Neural progenitor cell (in vitro differentiated cells): ENCODE data around the gene NDUFB7.

Source experiments
- EZH2phosphoT487 ChIP-seq: fragments of 200-600 bp; sonication (generic); IDR thresholded peaks from 2 replicates; pipeline ENCODE4 v1.6.1; 2017; ENCODE audit warnings: antibody characterized with exemption
- TF ChIP-seq, protein P1 (sequence below): fragments of 200-600 bp; sonication (generic); IDR thresholded peaks from 2 replicates; pipeline ENCODE4 v1.5.1; 2017; ENCODE audit warnings: antibody characterized with exemption, mild to moderate bottlenecking

DNA sequence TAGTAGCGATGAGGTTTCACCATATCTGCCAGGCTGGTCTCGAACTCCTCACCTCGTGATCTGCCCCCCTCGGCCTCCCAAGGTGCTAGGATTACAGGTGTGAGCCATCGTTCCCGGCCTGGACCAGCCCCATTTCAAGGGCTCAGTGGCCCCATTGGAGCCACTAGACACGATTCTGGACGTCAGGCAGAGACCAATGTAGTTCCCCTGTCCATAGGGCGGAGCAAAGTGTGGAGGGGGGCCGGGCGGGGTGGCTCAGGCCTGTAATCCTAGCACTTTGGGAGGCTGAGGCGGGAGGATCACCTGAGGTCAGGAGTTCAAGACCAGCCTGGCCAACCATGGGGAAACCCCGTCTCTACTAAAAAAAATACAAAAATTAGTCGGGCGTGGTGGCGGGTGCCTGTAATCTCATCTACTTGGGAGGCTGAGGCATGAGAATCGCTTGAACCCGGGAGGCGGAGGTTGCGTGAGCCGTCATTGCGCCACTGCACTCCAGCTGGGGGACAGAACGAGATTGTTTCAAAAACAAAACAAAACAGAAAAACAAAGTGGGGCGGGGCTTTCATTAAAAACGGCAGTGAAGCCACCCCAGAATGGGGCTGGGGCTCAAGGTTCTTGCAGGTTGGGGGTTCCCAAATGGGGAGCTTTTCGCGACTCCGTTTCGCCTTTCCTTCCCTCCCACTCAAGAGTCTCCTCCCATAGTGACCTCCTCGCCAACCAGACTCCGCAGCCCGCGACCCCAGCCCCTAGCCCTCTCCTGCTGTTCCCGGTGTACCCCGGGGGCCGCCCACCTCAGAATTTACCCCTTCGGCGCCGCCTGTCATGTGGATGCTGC is 43.2 kb downstream of the NDUFB7 start:
- TF ChIP-seq, protein P1, sequence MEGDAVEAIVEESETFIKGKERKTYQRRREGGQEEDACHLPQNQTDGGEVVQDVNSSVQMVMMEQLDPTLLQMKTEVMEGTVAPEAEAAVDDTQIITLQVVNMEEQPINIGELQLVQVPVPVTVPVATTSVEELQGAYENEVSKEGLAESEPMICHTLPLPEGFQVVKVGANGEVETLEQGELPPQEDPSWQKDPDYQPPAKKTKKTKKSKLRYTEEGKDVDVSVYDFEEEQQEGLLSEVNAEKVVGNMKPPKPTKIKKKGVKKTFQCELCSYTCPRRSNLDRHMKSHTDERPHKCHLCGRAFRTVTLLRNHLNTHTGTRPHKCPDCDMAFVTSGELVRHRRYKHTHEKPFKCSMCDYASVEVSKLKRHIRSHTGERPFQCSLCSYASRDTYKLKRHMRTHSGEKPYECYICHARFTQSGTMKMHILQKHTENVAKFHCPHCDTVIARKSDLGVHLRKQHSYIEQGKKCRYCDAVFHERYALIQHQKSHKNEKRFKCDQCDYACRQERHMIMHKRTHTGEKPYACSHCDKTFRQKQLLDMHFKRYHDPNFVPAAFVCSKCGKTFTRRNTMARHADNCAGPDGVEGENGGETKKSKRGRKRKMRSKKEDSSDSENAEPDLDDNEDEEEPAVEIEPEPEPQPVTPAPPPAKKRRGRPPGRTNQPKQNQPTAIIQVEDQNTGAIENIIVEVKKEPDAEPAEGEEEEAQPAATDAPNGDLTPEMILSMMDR, result no peak
- no peak for TF ChIP-seq EZH2phosphoT487
